SK-N-SH (cell line): ENCODE results near the gene FGFBP2. TPM values are rescaled to one million over a fixed set of nuclear protein-coding genes. Genes with fewer than 3 reads are reported as not detected.

Source experiments
- CTCF ChIA-PET: fragments of 300-600, 350-600 bp; formaldehyde crosslinking; extraction: SDS; loops from one replicate; lab custom pipeline; 2021; lab: Yijun Ruan, JAX
- POLR2A ChIA-PET: fragments of 350-600 bp; sonication (Branson Sonifier 250); formaldehyde crosslinking; extraction: SDS; loops from one replicate; lab custom pipeline; 2020; ENCODE audit warnings: antibody characterized with exemption, inconsistent platforms; lab: Yijun Ruan, JAX
- DNase-seq: peaks from one replicate; pipeline ENCODE4 v3.0.0; 2012
- H2AFZ ChIP-seq: fragments of 200-600 bp; sonication (generic); 2 replicates; pipeline ENCODE4 v1.8.1; 2016; ENCODE audit warnings: antibody characterized with exemption, mild to moderate bottlenecking, low read depth
- H3F3A ChIP-seq: fragments of 200-600 bp; sonication (generic); replicated peaks from 2 replicates; pipeline ENCODE3; 2016; ENCODE audit warnings: antibody characterized with exemption, mild to moderate bottlenecking; ENCODE audit not compliant: insufficient read depth
- H3K27ac ChIP-seq, 2 experiments: fragments of 200-500 bp in 1 of 2; fragments of 200-600 bp in 1 of 2; sonication (Bioruptor generic) in 1 of 2; sonication (generic), shearing (Covaris generic) in 1 of 2; 2 replicates each; pipeline versions ENCODE4 v1.5.1 to v1.6.1; 2014 to 2016; ENCODE audit warnings: low read depth in 2 of 2, inconsistent platforms in 1 of 2, low read length in 1 of 2, mild to moderate bottlenecking in 1 of 2, mixed read lengths in 1 of 2
- H3K27me3 ChIP-seq: fragments of 200-600 bp; sonication (generic), shearing (Covaris generic); 2 replicates; pipeline ENCODE4 v1.6.1; 2016; ENCODE audit warnings: mixed run types; ENCODE audit not compliant: insufficient read depth
- H3K36me3 ChIP-seq, 2 experiments: fragments of 200-500 bp in 1 of 2; fragments of 200-600 bp in 1 of 2; sonication (Bioruptor generic) in 1 of 2; sonication (generic) in 1 of 2; replicated peaks in 1 of 2; 2 replicates each; pipeline versions ENCODE3 to v1.5.1; 2014 to 2016; ENCODE audit warnings: low read length in 1 of 2, mild to moderate bottlenecking in 1 of 2; ENCODE audit not compliant: insufficient read depth in 2 of 2, control insufficient read depth in 1 of 2
- H3K4me1 ChIP-seq, 2 experiments: fragments of 200-500 bp in 1 of 2; fragments of 200-600 bp in 1 of 2; sonication (Bioruptor generic) in 1 of 2; sonication (generic), shearing (Covaris generic) in 1 of 2; 2 replicates each; pipeline versions ENCODE4 v1.5.1 to v1.6.1; 2014 to 2016; ENCODE audit warnings: low read depth in 1 of 2, low read length in 1 of 2, mixed run types in 1 of 2; ENCODE audit not compliant: insufficient read depth in 2 of 2, control insufficient read depth in 1 of 2
- H3K4me2 ChIP-seq: fragments of 200-600 bp; sonication (generic), shearing (Covaris generic); 2 replicates; pipeline ENCODE4 v1.6.1; 2017; ENCODE audit warnings: mixed run types
- H3K4me3 ChIP-seq, 2 experiments: fragments of 200-500 bp in 1 of 2; fragments of 200-600 bp in 1 of 2; sonication (Bioruptor generic) in 1 of 2; sonication (generic), shearing (Covaris generic) in 1 of 2; 2 replicates each; pipeline versions ENCODE4 v1.5.1 to v1.8.1; 2014 to 2016; ENCODE audit warnings: low read depth in 2 of 2, inconsistent platforms in 1 of 2, low read length in 1 of 2, mild to moderate bottlenecking in 1 of 2, mixed read lengths in 1 of 2, moderate library complexity in 1 of 2
- H3K79me2 ChIP-seq: fragments of 200-600 bp; sonication (generic); 2 replicates; pipeline ENCODE4 v1.8.1; 2017; ENCODE audit warnings: mild to moderate bottlenecking; ENCODE audit not compliant: insufficient read depth
- H3K9ac ChIP-seq: fragments of 200-600 bp; sonication (generic); 2 replicates; pipeline ENCODE4 v1.6.1; 2017; ENCODE audit warnings: mixed run types
- H3K9me2 ChIP-seq: fragments of 200-600 bp; sonication (generic); 2 replicates; pipeline ENCODE4 v1.6.1; 2017; ENCODE audit warnings: mixed run types
- H3K9me3 ChIP-seq: fragments of 200-600 bp; sonication (generic); 2 replicates; pipeline ENCODE4 v1.6.1; 2017; ENCODE audit warnings: mixed run types, mild to moderate bottlenecking, moderate library complexity
- H4K20me1 ChIP-seq: fragments of 200-600 bp; sonication (generic); 2 replicates; pipeline ENCODE4 v1.6.1; 2017; ENCODE audit warnings: mild to moderate bottlenecking, mixed run types; ENCODE audit not compliant: insufficient read depth
- CHD2 ChIP-seq: fragments of 150-350 bp; IDR thresholded peaks from 2 replicates; pipeline ENCODE4 v1.6.1; 2018; ENCODE audit warnings: low read length; ENCODE audit not compliant: partially characterized antibody
- ELF1 ChIP-seq: IDR thresholded peaks from 2 replicates; pipeline ENCODE4 v1.4.0; 2012
- FOSL2 ChIP-seq: IDR thresholded peaks from 2 replicates; pipeline ENCODE4 v1.4.0; 2012; ENCODE audit warnings: low read depth, mild to moderate bottlenecking, moderate library complexity, borderline replicate concordance
- FOXJ3 ChIP-seq: sonication (generic); formaldehyde crosslinking; IDR thresholded peaks from 2 replicates; pipeline ENCODE4 v1.5.1; 2020; ENCODE audit warnings: mild to moderate bottlenecking, missing genetic modification reagents
- FOXM1 ChIP-seq: IDR thresholded peaks from 2 replicates; pipeline ENCODE4 v1.4.0; 2012; ENCODE audit warnings: low read depth, mild to moderate bottlenecking
- MEF2A ChIP-seq: IDR thresholded peaks from 2 replicates; pipeline ENCODE4 v1.4.0; 2012; ENCODE audit warnings: low read depth, borderline replicate concordance
- MXI1 ChIP-seq: IDR thresholded peaks from 2 replicates; pipeline ENCODE4 v1.6.1; 2012; ENCODE audit warnings: mild to moderate bottlenecking, low read depth, low read length, improper control_type of control experiment
- NFIC ChIP-seq: IDR thresholded peaks from 2 replicates; pipeline ENCODE4 v1.4.0; 2012; ENCODE audit warnings: borderline replicate concordance
- NRF1 ChIP-seq: IDR thresholded peaks from 2 replicates; pipeline ENCODE4 v1.6.1; 2012; ENCODE audit warnings: low read depth, mild to moderate bottlenecking, low read length
- PBX3 ChIP-seq: IDR thresholded peaks from 2 replicates; pipeline ENCODE4; 2012
- POLR2AphosphoS5 ChIP-seq: IDR thresholded peaks from 2 replicates; pipeline ENCODE4 v1.6.1; 2012; ENCODE audit warnings: low read depth, low read length
- RAD21 ChIP-seq: IDR thresholded peaks from 2 replicates; pipeline ENCODE4 v1.6.1; 2012; ENCODE audit warnings: mild to moderate bottlenecking, low read length
- REST ChIP-seq: IDR thresholded peaks from 2 replicates; pipeline ENCODE4 v1.6.1; 2012; ENCODE audit warnings: mild to moderate bottlenecking, low read depth, low read length, moderate library complexity
- RFX5 ChIP-seq: IDR thresholded peaks from 2 replicates; pipeline ENCODE4 v1.6.1; 2012; ENCODE audit warnings: mild to moderate bottlenecking, improper control_type of control experiment, low read length
- SIN3A ChIP-seq: IDR thresholded peaks from 2 replicates; pipeline ENCODE4 v1.6.1; 2012; ENCODE audit warnings: low read depth, mild to moderate bottlenecking, low read length, moderate library complexity, borderline replicate concordance
- SMC3 ChIP-seq: IDR thresholded peaks from 2 replicates; pipeline ENCODE4 v1.6.1; 2012; ENCODE audit warnings: low read depth, low read length, improper control_type of control experiment
- TAF1 ChIP-seq: IDR thresholded peaks from 2 replicates; pipeline ENCODE4 v1.6.1; 2012; ENCODE audit warnings: low read depth, mild to moderate bottlenecking, low read length, moderate library complexity, borderline replicate concordance
- USF1 ChIP-seq: IDR thresholded peaks from 2 replicates; pipeline ENCODE4 v1.4.0; 2012; ENCODE audit warnings: low read depth, borderline replicate concordance
- YY1 ChIP-seq: IDR thresholded peaks from 2 replicates; pipeline ENCODE4 v1.4.0; 2012; ENCODE audit warnings: low read depth, mild to moderate bottlenecking
- WGBS: methylation state at CpG from one replicate; pipeline ENCODE4 v1.1.6; 2017; ENCODE audit warnings: low lambda C conversion rate; 5-methylcytosine and 5-hydroxymethylcytosine counted together
- polyA plus RNA-seq, 3 experiments: library from polyadenylated mRNA; depleted of rRNA; stranded (reverse); fragments of >200 nt; gene quantifications; 2 replicates each; pipeline ENCODE4 v1.2.3, GENCODE V29; 2012
- TF ChIP-seq, protein P1 (sequence below): fragments of 150-350 bp; IDR thresholded peaks from 2 replicates; pipeline ENCODE4 v1.6.1; 2016; ENCODE audit warnings: mild to moderate bottlenecking, low read depth, low read length

Gene FGFBP2
- polyA plus RNA-seq, 1 of the 3 experiments (the other 2 are of a cell fraction): 0.62 TPM

DNA sequence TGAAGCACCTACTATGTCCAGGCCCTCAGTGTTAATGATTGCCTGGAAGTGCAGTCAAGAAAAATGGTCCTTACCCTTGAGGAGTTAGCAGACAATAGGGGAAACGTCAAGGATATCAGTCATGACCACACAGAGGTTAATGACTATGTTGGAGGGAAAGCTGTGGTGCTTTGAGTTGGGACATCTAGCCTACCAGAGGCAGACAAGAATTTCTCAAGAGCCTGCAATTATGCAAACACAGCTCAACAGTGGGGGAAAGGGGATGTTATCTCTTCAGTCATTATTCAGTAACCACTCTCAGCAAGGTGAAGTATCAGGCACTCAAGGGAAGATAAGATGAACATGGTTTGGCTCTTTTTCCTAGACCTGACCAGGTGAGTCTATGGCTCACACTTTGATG, 17.5 kb downstream of the FGFBP2 start (continued):
- TF ChIP-seq NRF1: no peak
- no peak for TF ChIP-seq FOXJ3 (CRISPR knock-in tag)
- TF ChIP-seq ELF1: no peak

DNA sequence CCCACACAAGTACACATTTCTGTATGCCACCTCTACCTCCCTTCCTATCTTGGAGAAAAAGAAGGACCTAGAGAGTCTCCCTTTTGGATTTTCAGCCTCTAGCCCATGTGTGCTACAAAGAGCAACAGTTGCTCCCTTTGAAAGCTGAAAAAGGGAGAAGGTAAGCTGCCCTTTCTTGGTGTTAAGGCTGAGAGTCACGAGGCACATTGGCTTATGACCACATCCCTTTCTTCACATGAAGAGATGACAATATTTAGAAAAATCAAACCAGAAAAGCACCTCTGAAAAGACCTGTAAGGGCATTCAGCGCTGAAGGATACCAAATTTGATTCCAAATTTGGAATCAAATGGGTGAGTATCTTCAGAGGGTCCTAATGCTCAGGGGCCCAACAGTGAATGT, 18.1 kb downstream of the FGFBP2 start:
- H3K36me3 ChIP-seq: no peaks in the 10 kb centered on the region
- H3K27ac ChIP-seq: no peak overlapping the region
- TF ChIP-seq, protein P1, sequence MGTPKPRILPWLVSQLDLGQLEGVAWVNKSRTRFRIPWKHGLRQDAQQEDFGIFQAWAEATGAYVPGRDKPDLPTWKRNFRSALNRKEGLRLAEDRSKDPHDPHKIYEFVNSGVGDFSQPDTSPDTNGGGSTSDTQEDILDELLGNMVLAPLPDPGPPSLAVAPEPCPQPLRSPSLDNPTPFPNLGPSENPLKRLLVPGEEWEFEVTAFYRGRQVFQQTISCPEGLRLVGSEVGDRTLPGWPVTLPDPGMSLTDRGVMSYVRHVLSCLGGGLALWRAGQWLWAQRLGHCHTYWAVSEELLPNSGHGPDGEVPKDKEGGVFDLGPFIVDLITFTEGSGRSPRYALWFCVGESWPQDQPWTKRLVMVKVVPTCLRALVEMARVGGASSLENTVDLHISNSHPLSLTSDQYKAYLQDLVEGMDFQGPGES: no peak
- H4K20me1 ChIP-seq: no peaks in the 10 kb centered on the region
- ChIA-PET POLR2A (no interaction called here), CTCF (interaction anchor here (3.3 to 3.4 kb wide), 2 partner anchors 11 to 139 kb away, joined by 14 read pairs; no protein-coding TSS in a partner anchor)
- H3F3A ChIP-seq: no peaks in the 10 kb centered on the region
- no peaks in the 10 kb centered on the region for H3K9me2 ChIP-seq
- H3K27me3 ChIP-seq: no peaks in the 10 kb centered on the region
- no peak overlapping the region for H3K4me2 ChIP-seq
- H3K4me3 ChIP-seq: no peak overlapping the region
- WGBS: 38% methylated on average over 2 of the region's 2 CpGs
- no peak for DNase-seq
- H3K79me2 ChIP-seq: no peaks in the 10 kb centered on the region
- no peaks in the 10 kb centered on the region for H3K9me3 ChIP-seq
- no peak overlapping the region for H2AFZ ChIP-seq
- no peaks in the 10 kb centered on the region for H3K4me1 ChIP-seq
- H3K9ac ChIP-seq: no peak overlapping the region

GRCh38 chr4:15942283-15942682, 20.7 kb downstream of the FGFBP2 start:
- ChIA-PET POLR2A (no interaction called here), CTCF (interaction anchor here (1.0 to 3.4 kb wide), 4 partner anchors 10 to 136 kb away, joined by 4 to 14 read pairs (median 10); no protein-coding TSS in a partner anchor)
- no peaks in the 10 kb centered on the region for H4K20me1 ChIP-seq
- no peaks in the 10 kb centered on the region for H3K27me3 ChIP-seq
- DNase-seq: no peak
- H3K4me2 ChIP-seq: no peak overlapping the region
- WGBS: 82% methylated on average over 1 of the region's 1 CpG
- H3K9me3 ChIP-seq: no peaks in the 10 kb centered on the region
- H3K36me3 ChIP-seq: no peaks in the 10 kb centered on the region
- H3F3A ChIP-seq: no peaks in the 10 kb centered on the region
- H3K9me2 ChIP-seq: no peaks in the 10 kb centered on the region
- H3K27ac ChIP-seq: no peak overlapping the region
- TF ChIP-seq FOXM1 (no peak), POLR2AphosphoS5 (no peak), USF1 (no peak), SMC3 (no peak), NRF1 (no peak), TAF1 (no peak), RAD21 (no peak), MXI1 (no peak), SIN3A (no peak), RFX5 (no peak), ELF1 (no peak), REST (no peak), FOXJ3 (CRISPR knock-in tag) (no peak), YY1 (no peak), NFIC (no peak), PBX3 (no peak), CHD2 (no peak), MEF2A (no peak), FOSL2 (no peak)
- H3K4me3 ChIP-seq: no peak overlapping the region
- no peak overlapping the region for H2AFZ ChIP-seq
- no peaks in the 10 kb centered on the region for H3K79me2 ChIP-seq
- no peaks in the 10 kb centered on the region for H3K4me1 ChIP-seq
- no peak overlapping the region for H3K9ac ChIP-seq
